HepG2 (cell line): Measurements from ENCODE around the gene MZF1. TPM values are rescaled to one million over a fixed set of nuclear protein-coding genes. Genes with fewer than 3 reads are reported as not detected.

Experiments
- AGO1 ChIP-seq: fragments of 200-400 bp; formaldehyde crosslinking; IDR thresholded peaks from 2 replicates; pipeline ENCODE4 v1.6.1; 2017; ENCODE audit warnings: mild to moderate bottlenecking, low read depth, low read length, moderate library complexity; ENCODE audit not compliant: poor library complexity, severe bottlenecking
- AGO2 ChIP-seq: fragments of 200-400 bp; formaldehyde crosslinking; optimal IDR thresholded peaks from 2 replicates; pipeline ENCODE3; 2017; ENCODE audit warnings: mild to moderate bottlenecking, low read depth, low read length, moderate library complexity
- FOXJ3 ChIP-seq: sonication (generic); formaldehyde crosslinking; IDR thresholded peaks from 2 replicates; pipeline ENCODE4 v1.4.0; 2020; ENCODE audit warnings: missing genetic modification reagents, mild to moderate bottlenecking, borderline replicate concordance
- HMGXB4 ChIP-seq, 2 experiments: sonication (generic) in 1 of 2; formaldehyde crosslinking in 1 of 2; IDR thresholded peaks; 2 replicates each; pipeline versions ENCODE4 v1.4.0 to v1.6.1; 2018 to 2020; ENCODE audit warnings: missing genetic modification reagents in 2 of 2, borderline replicate concordance in 1 of 2, low read depth in 1 of 2, mild to moderate bottlenecking in 1 of 2, missing biosample characterization in 1 of 2
- HOXA3 ChIP-seq: sonication (generic); formaldehyde crosslinking; IDR thresholded peaks from 2 replicates; pipeline ENCODE4 v1.5.0; 2020; ENCODE audit warnings: missing genetic modification reagents
- KDM5B ChIP-seq: sonication (generic); formaldehyde crosslinking; IDR thresholded peaks from 2 replicates; pipeline ENCODE4 v1.4.0; 2020; ENCODE audit warnings: missing genetic modification reagents, mild to moderate bottlenecking, borderline replicate concordance
- MEIS2 ChIP-seq: sonication (generic); formaldehyde crosslinking; IDR thresholded peaks from 2 replicates; pipeline ENCODE4 v1.9.0; 2021; ENCODE audit warnings: mild to moderate bottlenecking, missing genetic modification reagents
- NR3C1 ChIP-seq: sonication (generic); formaldehyde crosslinking; IDR thresholded peaks from 2 replicates; pipeline ENCODE4 v1.4.0; 2020; ENCODE audit warnings: missing genetic modification reagents
- RARA ChIP-seq: IDR thresholded peaks from 2 replicates; pipeline ENCODE4 v1.6.1; 2016; ENCODE audit warnings: missing genetic modification reagents, missing compliant biosample characterization
- RELA ChIP-seq: sonication (generic); formaldehyde crosslinking; IDR thresholded peaks from 2 replicates; pipeline ENCODE4 v1.4.0; 2020; ENCODE audit warnings: missing genetic modification reagents
- SALL2 ChIP-seq: sonication (generic); formaldehyde crosslinking; IDR thresholded peaks from 2 replicates; pipeline ENCODE4 v1.8.1; 2023; ENCODE audit warnings: mild to moderate bottlenecking, missing genetic modification reagents, inconsistent platforms
- SKI ChIP-seq: fragments of 450-650 bp; IDR thresholded peaks from one replicate; pipeline ENCODE4 v1.6.1; 2018; ENCODE audit warnings: mild to moderate bottlenecking; ENCODE audit not compliant: partially characterized antibody
- SP2 ChIP-seq: sonication (generic); formaldehyde crosslinking; IDR thresholded peaks from 2 replicates; pipeline ENCODE4 v1.5.1; 2020; ENCODE audit warnings: mild to moderate bottlenecking, missing genetic modification reagents
- ZFP36 ChIP-seq: fragments of 150-350 bp; IDR thresholded peaks from 2 replicates; pipeline ENCODE4 v1.6.1; 2018; ENCODE audit warnings: borderline replicate concordance, low read length, low read depth; ENCODE audit not compliant: partially characterized antibody
- ZFP36L1 ChIP-seq: sonication (generic); formaldehyde crosslinking; IDR thresholded peaks from 2 replicates; pipeline ENCODE4 v1.8.0; 2022; ENCODE audit warnings: mild to moderate bottlenecking, missing genetic modification reagents, moderate library complexity
- ZNF431 ChIP-seq: sonication (generic); formaldehyde crosslinking; IDR thresholded peaks from 2 replicates; pipeline ENCODE4 v1.9.0; 2022; ENCODE audit warnings: missing genetic modification reagents, low read depth, mild to moderate bottlenecking, borderline replicate concordance
- ZNF496 ChIP-seq: sonication (generic); formaldehyde crosslinking; IDR thresholded peaks from 2 replicates; pipeline ENCODE4 v1.8.1; 2023; ENCODE audit warnings: mild to moderate bottlenecking, moderate library complexity, missing genetic modification reagents; ENCODE audit not compliant: insufficient replicate concordance
- ZNF704 ChIP-seq: sonication (generic); formaldehyde crosslinking; IDR thresholded peaks from 2 replicates; pipeline ENCODE4 v1.8.1; 2023; ENCODE audit warnings: mild to moderate bottlenecking, inconsistent platforms, moderate library complexity, missing genetic modification reagents, borderline replicate concordance
- ZSCAN22 ChIP-seq: sonication (generic); formaldehyde crosslinking; IDR thresholded peaks from 2 replicates; pipeline ENCODE4 v1.4.0; 2020; ENCODE audit warnings: mild to moderate bottlenecking, missing genetic modification reagents
- ZSCAN29 ChIP-seq: sonication (generic); formaldehyde crosslinking; conservative IDR thresholded peaks from 2 replicates; pipeline ENCODE4 v1.4.0; 2020; ENCODE audit warnings: mild to moderate bottlenecking, missing genetic modification reagents
- polyA plus RNA-seq, 8 experiments: library from polyadenylated mRNA; depleted of rRNA in 3 of 8; stranded (reverse) in 7 of 8; unstranded in 1 of 8; fragments of >200 nt; fragmentation: Illumina TruSeq in 4 of 8; extraction: Trizol in 4 of 8; gene quantifications; 2 replicates each; pipeline versions ENCODE4 v1.2.1 to v1.2.3, GENCODE V29; 2011 to 2016; ENCODE audit warnings: low read depth in 4 of 8, missing spikeins in 1 of 8, mixed read lengths in 1 of 8; ENCODE audit not compliant: insufficient read depth in 1 of 8
- total RNA-seq, 5 experiments: library from RNA; depleted of rRNA; stranded (reverse); fragments of >200 nt; fragmentation: Illumina TruSeq; extraction: Trizol; gene quantifications; 2 replicates each; pipeline ENCODE4 v1.2.3, GENCODE V29; 2016; ENCODE audit warnings: low read depth in 1 of 5
- TF ChIP-seq, protein P1 (sequence below): sonication (generic); formaldehyde crosslinking; IDR thresholded peaks from 2 replicates; pipeline ENCODE4 v1.4.0; 2020; ENCODE audit warnings: missing genetic modification reagents
- TF ChIP-seq, protein P2 (sequence below): sonication (generic); formaldehyde crosslinking; IDR thresholded peaks from 2 replicates; pipeline ENCODE4 v1.4.0; 2020; ENCODE audit warnings: missing genetic modification reagents

Gene MZF1
- total and polyA plus RNA-seq, 2 of the 13 experiments (the other 11 are each of a cell fraction or from before 2014, with no cell fraction given): 3.1 to 8.1 TPM

DNA sequence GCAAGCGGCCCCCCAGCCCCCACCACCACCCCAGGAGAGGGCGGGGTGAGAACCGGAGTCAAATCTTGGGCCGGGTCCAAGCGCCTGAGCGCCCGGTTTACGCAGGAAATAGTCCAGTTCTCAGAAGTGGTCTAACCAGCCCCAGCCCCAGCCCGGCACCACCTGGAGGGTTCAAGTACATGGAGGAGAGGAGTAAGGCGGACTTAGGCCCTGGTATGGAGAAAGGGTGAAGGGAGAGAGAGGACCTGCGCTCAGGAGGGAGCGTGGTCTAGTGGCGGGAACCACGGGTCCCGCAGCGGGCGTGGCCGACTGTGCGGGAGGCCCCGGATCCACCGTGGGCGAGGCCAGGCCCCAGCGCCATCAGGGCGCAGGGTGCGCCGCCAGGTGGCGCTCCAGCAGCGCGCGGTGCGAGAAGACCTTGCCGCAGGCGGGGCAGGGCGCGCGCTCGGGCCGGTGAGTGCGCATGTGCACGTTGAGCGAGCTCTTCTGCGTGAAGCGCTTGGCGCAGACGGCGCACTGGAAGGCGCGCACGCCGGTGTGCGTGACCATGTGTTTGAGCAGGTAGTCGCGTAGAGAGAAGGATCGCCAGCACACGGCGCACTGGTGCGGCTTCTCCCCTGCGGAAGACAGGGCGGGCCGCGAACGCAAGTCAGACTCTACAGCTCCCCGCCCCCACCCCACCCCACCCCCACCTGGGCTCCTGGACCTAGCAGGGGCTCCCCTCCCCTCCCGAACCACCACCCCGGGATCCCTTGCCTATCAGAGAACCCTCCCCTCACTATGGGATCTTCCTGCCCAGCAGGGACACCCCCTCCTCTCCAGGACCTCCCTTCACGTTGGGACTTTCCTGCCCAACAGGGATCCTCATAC, 59.2 kb downstream of the MZF1 start (continued):
- TF ChIP-seq SALL2 (CRISPR knock-in tag): peak; percentile 90
- TF ChIP-seq ZNF431 (CRISPR knock-in tag): 0 out of 2 replicates have a peak, but pooled peaks have one; percentile 77
- peak; percentile 47 for TF ChIP-seq SP2 (CRISPR knock-in tag)
- TF ChIP-seq, protein P1, sequence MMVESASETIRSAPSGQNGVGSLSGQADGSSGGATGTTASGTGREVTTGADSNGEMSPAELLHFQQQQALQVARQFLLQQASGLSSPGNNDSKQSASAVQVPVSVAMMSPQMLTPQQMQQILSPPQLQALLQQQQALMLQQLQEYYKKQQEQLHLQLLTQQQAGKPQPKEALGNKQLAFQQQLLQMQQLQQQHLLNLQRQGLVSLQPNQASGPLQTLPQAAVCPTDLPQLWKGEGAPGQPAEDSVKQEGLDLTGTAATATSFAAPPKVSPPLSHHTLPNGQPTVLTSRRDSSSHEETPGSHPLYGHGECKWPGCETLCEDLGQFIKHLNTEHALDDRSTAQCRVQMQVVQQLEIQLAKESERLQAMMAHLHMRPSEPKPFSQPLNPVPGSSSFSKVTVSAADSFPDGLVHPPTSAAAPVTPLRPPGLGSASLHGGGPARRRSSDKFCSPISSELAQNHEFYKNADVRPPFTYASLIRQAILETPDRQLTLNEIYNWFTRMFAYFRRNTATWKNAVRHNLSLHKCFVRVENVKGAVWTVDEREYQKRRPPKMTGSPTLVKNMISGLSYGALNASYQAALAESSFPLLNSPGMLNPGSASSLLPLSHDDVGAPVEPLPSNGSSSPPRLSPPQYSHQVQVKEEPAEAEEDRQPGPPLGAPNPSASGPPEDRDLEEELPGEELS (CRISPR knock-in tag): peak; percentile 25; the same call in 1 of the 2 replicates
- TF ChIP-seq ZFP36L1: peak; percentile 77; the same call in 1 of the 2 replicates
- peak; percentile 91 for TF ChIP-seq RELA (CRISPR knock-in tag)
- peak; percentile 92; the same call in 1 of the 2 replicates for TF ChIP-seq ZNF704 (CRISPR knock-in tag)
- TF ChIP-seq AGO2: peak; percentile 95
- peak; percentile 42; the same call in 1 of the 2 replicates for TF ChIP-seq MEIS2 (CRISPR knock-in tag)
- TF ChIP-seq SKI: peak; percentile 22
- peak; percentile 85; the same call in 1 of the 2 replicates for TF ChIP-seq ZSCAN29 (CRISPR knock-in tag)
- no peak for TF ChIP-seq FOXJ3 (CRISPR knock-in tag)
- peak; percentile 84 to 95 for TF ChIP-seq HMGXB4 (CRISPR knock-in tag; IDR thresholded peaks at IDR 0.05; ENCODE audit: borderline replicate concordance in 1 of 2, low read depth in 1 of 2)
- no peak for TF ChIP-seq NR3C1 (CRISPR knock-in tag)
- TF ChIP-seq KDM5B (CRISPR knock-in tag): peak; percentile 67; the same call in 1 of the 2 replicates
- TF ChIP-seq ZNF496 (CRISPR knock-in tag): no peak
- peak; percentile 41; the same call in 1 of the 2 replicates for TF ChIP-seq RARA
- TF ChIP-seq ZSCAN22 (CRISPR knock-in tag): 0 out of 2 replicates have a peak, but pooled peaks have one; percentile 57
- TF ChIP-seq AGO1: peak; percentile 98
- TF ChIP-seq HOXA3 (CRISPR knock-in tag): peak; percentile 94
- TF ChIP-seq, protein P2, sequence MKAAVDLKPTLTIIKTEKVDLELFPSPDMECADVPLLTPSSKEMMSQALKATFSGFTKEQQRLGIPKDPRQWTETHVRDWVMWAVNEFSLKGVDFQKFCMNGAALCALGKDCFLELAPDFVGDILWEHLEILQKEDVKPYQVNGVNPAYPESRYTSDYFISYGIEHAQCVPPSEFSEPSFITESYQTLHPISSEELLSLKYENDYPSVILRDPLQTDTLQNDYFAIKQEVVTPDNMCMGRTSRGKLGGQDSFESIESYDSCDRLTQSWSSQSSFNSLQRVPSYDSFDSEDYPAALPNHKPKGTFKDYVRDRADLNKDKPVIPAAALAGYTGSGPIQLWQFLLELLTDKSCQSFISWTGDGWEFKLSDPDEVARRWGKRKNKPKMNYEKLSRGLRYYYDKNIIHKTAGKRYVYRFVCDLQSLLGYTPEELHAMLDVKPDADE (CRISPR knock-in tag): peak; percentile 55; the same call in 1 of the 2 replicates
- TF ChIP-seq ZFP36: no peak
